Peyer's patch (tissue), 4 donors: ENCODE data around the gene TBX18. TPM values are rescaled to one million over a fixed set of nuclear protein-coding genes. Genes with fewer than 3 reads are reported as not detected.

Experiments
- DNase-seq, 3 donors: peaks; one replicate each; pipeline ENCODE4 v3.0.0-alpha.2; 2017 to 2019
- H3K27ac ChIP-seq, 4 donors: fragments of 200-600 bp; sonication (generic); one replicate each; pipeline ENCODE4 v1.5.1; 2016 to 2019
- H3K27me3 ChIP-seq, 2 donors: fragments of 200-600 bp; sonication (generic); one replicate each; pipeline ENCODE4 v1.5.1; 2019
- H3K36me3 ChIP-seq, 3 donors: fragments of 200-600 bp; sonication (generic); one replicate each; pipeline ENCODE4 v1.5.1; 2016 to 2019
- H3K4me1 ChIP-seq, 4 donors: fragments of 200-600 bp; sonication (generic); one replicate each; pipeline ENCODE4 v1.5.1; 2016 to 2019
- H3K4me3 ChIP-seq, 4 donors: fragments of 200-600 bp; sonication (generic); 1 replicate in 3 of 4; 2 replicates in 1 of 4; pipeline ENCODE4 v1.5.1; 2016 to 2019; ENCODE audit warnings: mild to moderate bottlenecking in 1 of 4
- H3K9me3 ChIP-seq, 4 donors: fragments of 200-600 bp; sonication (generic); one replicate each; pipeline ENCODE4 v1.5.1; 2016 to 2019; ENCODE audit warnings: mild to moderate bottlenecking in 1 of 4
- POLR2A ChIP-seq, 2 donors: fragments of 450-650 bp; IDR thresholded peaks; one replicate each; pipeline ENCODE4 v1.5.1; 2017; ENCODE audit warnings: antibody characterized with exemption in 2 of 2, mild to moderate bottlenecking in 2 of 2, moderate library complexity in 2 of 2
- total RNA-seq, 4 donors: library from RNA; depleted of rRNA; stranded (reverse); fragments of >200 nt; gene quantifications; one replicate each; pipeline ENCODE4 v1.1.0, GENCODE V29; 2016
- TF ChIP-seq, protein P1 (sequence below), 6 experiments: fragments of 450-650 bp in 4 of 6; fragments of 200-600 bp in 2 of 6; sonication (generic) in 1 of 6; IDR thresholded peaks; one replicate each; pipeline ENCODE4 v1.5.1; 2017 to 2019; ENCODE audit warnings: antibody characterized with exemption in 6 of 6, mild to moderate bottlenecking in 3 of 6, moderate library complexity in 1 of 6

The TBX18 gene
- total RNA-seq, 4 donors from 2014 or later: 0.57 to 4.2 (median 1.9) TPM; not detected in 1

DNA sequence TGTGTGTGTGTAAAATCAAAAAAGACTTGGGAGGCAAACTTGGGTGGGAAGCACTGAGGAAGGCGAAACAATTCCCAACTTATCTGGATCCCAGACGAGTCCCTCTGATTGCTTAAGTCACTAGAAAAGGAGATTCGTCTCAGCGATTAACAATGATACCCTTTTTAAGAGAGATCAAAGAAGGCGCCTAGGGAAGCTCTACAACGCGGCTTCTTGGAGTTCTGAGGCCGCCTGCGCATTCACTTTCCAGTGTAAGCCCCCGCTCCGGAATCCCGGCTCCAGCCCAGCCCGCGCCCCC, 8.7 kb upstream of the TBX18 start:
- TF ChIP-seq, protein P1, sequence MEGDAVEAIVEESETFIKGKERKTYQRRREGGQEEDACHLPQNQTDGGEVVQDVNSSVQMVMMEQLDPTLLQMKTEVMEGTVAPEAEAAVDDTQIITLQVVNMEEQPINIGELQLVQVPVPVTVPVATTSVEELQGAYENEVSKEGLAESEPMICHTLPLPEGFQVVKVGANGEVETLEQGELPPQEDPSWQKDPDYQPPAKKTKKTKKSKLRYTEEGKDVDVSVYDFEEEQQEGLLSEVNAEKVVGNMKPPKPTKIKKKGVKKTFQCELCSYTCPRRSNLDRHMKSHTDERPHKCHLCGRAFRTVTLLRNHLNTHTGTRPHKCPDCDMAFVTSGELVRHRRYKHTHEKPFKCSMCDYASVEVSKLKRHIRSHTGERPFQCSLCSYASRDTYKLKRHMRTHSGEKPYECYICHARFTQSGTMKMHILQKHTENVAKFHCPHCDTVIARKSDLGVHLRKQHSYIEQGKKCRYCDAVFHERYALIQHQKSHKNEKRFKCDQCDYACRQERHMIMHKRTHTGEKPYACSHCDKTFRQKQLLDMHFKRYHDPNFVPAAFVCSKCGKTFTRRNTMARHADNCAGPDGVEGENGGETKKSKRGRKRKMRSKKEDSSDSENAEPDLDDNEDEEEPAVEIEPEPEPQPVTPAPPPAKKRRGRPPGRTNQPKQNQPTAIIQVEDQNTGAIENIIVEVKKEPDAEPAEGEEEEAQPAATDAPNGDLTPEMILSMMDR (IDR thresholded peaks at IDR 0.05): no peak
- no peak for TF ChIP-seq POLR2A (IDR thresholded peaks at IDR 0.05)
- Histone ChIP-seq H3K9me3 (no peaks in the 10 kb centered on the region), H3K27me3 (peaks cover 0 to 37% of the 10 kb centered on the region in 2 donors), H3K4me1 (peaks cover 0 to 20% (median 0%) of the 10 kb centered on the region in 4 donors), H3K4me3 (no peak overlapping the region), H3K27ac (no peak overlapping the region), H3K36me3 (no peaks in the 10 kb centered on the region)
- DNase-seq: no peak

DNA sequence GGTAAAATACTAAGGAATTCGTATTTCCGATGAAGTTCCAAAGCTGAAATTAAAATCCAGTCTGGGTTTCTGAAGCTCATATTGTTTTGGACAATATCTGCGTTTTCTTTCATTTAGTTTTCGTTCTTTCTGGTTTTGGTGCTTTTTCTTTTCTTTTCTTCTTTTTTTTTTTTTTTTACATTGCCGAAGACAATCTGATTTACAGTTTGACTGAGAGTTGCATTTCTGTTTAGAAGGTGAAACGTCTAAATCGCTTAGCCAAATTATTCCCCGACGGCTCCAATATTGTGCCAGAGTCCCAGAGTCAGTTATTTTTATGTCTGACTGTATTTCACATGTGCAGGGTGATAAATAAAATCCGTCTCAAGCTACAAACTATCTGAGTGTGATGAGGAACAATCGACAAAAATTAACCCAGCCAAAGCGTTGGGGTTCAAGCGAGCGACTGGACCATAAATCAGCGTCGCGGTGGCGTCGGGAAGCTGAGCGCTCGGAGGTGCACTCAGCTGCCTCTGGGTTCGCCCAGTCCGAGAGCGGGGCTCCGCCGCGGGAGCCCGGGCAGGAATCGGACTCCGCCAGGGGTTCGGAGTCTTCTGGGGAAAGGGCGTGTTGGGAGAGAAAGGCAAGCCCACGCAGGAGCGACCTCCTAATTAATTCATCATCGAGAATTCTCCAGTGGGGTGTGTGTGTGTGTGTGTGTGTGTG, 8.2 kb upstream of the TBX18 start:
- H3K27ac ChIP-seq: no peak overlapping the region
- TF ChIP-seq, protein P1 (IDR thresholded peaks at IDR 0.05): no peak
- TF ChIP-seq POLR2A (IDR thresholded peaks at IDR 0.05): no peak
- no peaks in the 10 kb centered on the region for H3K9me3 ChIP-seq
- H3K27me3 ChIP-seq: peaks cover 0 to 38% of the 10 kb centered on the region in 2 donors
- no peak overlapping the region for H3K4me3 ChIP-seq
- no peak for DNase-seq
- peaks cover 0 to 20% (median 0%) of the 10 kb centered on the region in 4 donors for H3K4me1 ChIP-seq
- H3K36me3 ChIP-seq: no peaks in the 10 kb centered on the region

DNA sequence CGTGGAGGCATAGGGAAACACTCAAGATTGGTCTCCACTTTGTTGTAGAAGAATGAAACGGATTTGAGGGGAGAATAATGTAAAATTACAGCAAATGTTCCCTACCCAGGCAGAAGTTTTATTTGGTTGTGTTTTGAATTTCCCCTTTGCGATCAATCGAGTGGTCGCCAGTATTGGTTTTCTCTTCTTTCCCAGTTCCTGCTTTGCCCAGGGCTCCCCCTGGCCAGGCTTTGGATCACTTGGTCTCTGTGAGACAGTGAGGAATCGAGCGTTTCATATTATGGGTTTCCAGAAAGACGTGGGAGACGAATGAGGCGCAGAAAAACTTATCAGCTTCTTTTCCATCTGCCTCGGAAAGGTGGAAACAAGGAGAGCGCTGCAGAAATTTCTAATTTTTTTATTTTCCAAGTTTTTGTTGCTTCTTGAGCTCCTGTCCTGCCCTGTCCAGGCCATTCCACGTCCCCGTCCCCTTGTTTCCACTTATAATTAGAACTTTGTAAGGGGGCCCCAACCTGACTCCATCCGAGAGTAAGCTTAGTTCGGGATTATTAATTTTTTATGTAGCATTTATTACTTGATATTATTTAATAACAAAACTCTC, 7.5 kb upstream of the TBX18 start:
- Histone ChIP-seq H3K4me1 (peaks cover 0 to 20% (median 0%) of the 10 kb centered on the region in 4 donors), H3K36me3 (no peaks in the 10 kb centered on the region), H3K27me3 (peaks cover 0 to 45% of the 10 kb centered on the region in 2 donors), H3K4me3 (no peak overlapping the region), H3K27ac (no peak overlapping the region), H3K9me3 (peaks cover 0 to 3% (median 0%) of the 10 kb centered on the region in 4 donors)
- TF ChIP-seq, protein P1 (IDR thresholded peaks at IDR 0.05): no peak
- TF ChIP-seq POLR2A (IDR thresholded peaks at IDR 0.05): no peak
- no peak for DNase-seq

DNA sequence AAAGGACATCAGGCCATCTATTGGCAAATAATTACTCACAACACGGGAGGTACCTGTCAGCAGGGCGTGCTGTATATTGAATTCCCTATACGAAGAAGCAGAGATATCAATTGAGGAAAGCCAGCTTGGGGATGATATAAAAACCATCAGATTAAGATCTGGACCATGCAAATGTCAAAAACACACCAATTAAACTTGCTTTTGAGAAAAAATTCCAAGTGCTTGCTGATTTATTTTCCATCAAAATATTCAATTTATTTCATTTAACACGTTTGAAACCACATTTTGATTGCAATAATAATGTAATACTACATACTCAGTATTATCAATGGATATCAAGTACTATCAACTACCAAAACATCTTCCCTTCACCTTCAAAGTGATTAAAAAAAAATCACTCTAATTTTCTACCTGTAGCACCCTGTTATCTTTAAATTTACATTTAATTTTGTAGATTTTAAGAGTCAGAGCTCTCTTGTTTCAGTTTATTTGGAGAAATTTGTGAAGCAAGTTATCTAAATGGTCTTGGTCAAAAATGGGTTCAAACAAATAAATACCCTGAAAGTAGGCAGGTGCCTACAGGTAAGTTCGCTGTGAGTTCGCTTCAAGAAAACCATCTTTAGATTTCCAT, 6.8 kb upstream of the TBX18 start:
- DNase-seq: no peak
- TF ChIP-seq, protein P1 (IDR thresholded peaks at IDR 0.05): no peak
- TF ChIP-seq POLR2A (IDR thresholded peaks at IDR 0.05): no peak
- H3K27me3 ChIP-seq: peaks cover 0 to 51% of the 10 kb centered on the region in 2 donors
- no peak overlapping the region for H3K27ac ChIP-seq
- no peak overlapping the region for H3K4me3 ChIP-seq
- H3K36me3 ChIP-seq: no peaks in the 10 kb centered on the region
- H3K4me1 ChIP-seq: peaks cover 0 to 20% (median 0%) of the 10 kb centered on the region in 4 donors
- H3K9me3 ChIP-seq: peaks cover 0 to 3% (median 0%) of the 10 kb centered on the region in 4 donors

DNA sequence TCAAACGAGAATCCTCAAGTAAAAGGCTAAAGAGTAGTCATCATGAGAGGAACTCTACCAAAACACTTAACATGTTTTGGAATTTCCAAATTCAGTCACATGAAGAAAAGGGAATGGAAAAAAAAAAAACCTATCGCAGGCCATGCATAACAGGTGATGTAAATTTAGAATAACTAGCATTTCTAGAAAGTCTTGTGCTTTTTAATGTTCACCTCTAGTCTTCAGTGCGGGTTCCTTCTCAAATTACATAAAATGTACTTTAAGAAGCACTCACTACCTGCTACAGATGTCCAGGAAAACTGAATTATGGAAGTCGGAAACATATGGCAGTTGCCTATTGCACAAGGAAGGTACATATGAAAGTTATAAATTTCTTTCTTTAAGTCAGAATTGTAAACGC, 6.1 kb upstream of the TBX18 start:
- peaks cover 0 to 54% of the 10 kb centered on the region in 2 donors for H3K27me3 ChIP-seq
- no peak overlapping the region for H3K4me3 ChIP-seq
- TF ChIP-seq, protein P1 (IDR thresholded peaks at IDR 0.05): no peak
- TF ChIP-seq POLR2A (IDR thresholded peaks at IDR 0.05): no peak
- no peak overlapping the region for H3K27ac ChIP-seq
- no peak for DNase-seq
- H3K36me3 ChIP-seq: no peaks in the 10 kb centered on the region
- H3K9me3 ChIP-seq: peaks cover 0 to 3% (median 0%) of the 10 kb centered on the region in 4 donors
- H3K4me1 ChIP-seq: peaks cover 0 to 20% (median 0%) of the 10 kb centered on the region in 4 donors
